Heart left ventricle (tissue), 13 donors: ENCODE data around the gene PLPPR5.

Source experiments
- CTCF ChIP-seq, 12 donors: fragments of 200-600 bp; sonication (generic) in 4 of 12; IDR thresholded peaks; one replicate each; pipeline versions ENCODE4 v1.5.0 to v1.8.0; 2018 to 2022; ENCODE audit warnings: antibody characterized with exemption in 12 of 12, mild to moderate bottlenecking in 5 of 12
- POLR2A ChIP-seq, 2 donors: fragments of 450-650 bp; IDR thresholded peaks; one replicate each; pipeline ENCODE4 v1.6.1; 2017; ENCODE audit warnings: antibody characterized with exemption in 2 of 2, mild to moderate bottlenecking in 2 of 2, moderate library complexity in 2 of 2
- donor health status: ischemic (EF 13 %, LVEDD 7.1; RV severe dilation, severe dysfunction).
- donor health status: DM: no; HTN: yes; CAD: no.
- donor health status: DM: no; HTN: no; CAD: no.
- donor health status: ischemic (EF 25% LVEDD 6.9; RV normal size, moderate dysfunction).
- donor health status: ischemic (EF 25% LVEDD 5.7; RV mildly dilated, moderate dysfunction).
- donor health status: ischemic (EF 35%, LVEDD 5.7; RV mildly dilated, moderate dysfunction).
- donor health status: nonischemic (EF 11% LVEDD 7.7; RV severe dilation, severe dysfunction).
- donor health status: DM: yes; HTN: yes; CAD: no.
- donor health status: PGD.
- donor health status: ischemic (EF 29% LVEDD 5.4; RV normal size, mild dysfunction).
- donor health status: nonischemic (EF 23%, LVEDD 6.1; RV moderate dilation, normal function).

- TF ChIP-seq CTCF (IDR thresholded peaks at IDR 0.05) (no peak), POLR2A (IDR thresholded peaks at IDR 0.05) (no peak)
Observed at GRCh38 chr1:98932184-98932583, 72.5 kb downstream of the PLPPR5 start.
